22Rv1 (cell line): ENCODE data around the gene ZNF282.

Source experiments
- H3K27ac ChIP-seq: fragments of 450-650 bp; 2 replicates; pipeline ENCODE4 v1.5.1; 2017
- ZFX ChIP-seq: fragments of 450-650 bp; IDR thresholded peaks from 2 replicates; pipeline ENCODE4 v1.6.1; 2017; ENCODE audit warnings: antibody characterized with exemption, borderline replicate concordance
- TF ChIP-seq, protein P1 (sequence below): fragments of 450-650 bp; IDR thresholded peaks from 2 replicates; pipeline ENCODE4 v1.5.1; 2017; ENCODE audit warnings: mild to moderate bottlenecking

The ZNF282 gene

DNA sequence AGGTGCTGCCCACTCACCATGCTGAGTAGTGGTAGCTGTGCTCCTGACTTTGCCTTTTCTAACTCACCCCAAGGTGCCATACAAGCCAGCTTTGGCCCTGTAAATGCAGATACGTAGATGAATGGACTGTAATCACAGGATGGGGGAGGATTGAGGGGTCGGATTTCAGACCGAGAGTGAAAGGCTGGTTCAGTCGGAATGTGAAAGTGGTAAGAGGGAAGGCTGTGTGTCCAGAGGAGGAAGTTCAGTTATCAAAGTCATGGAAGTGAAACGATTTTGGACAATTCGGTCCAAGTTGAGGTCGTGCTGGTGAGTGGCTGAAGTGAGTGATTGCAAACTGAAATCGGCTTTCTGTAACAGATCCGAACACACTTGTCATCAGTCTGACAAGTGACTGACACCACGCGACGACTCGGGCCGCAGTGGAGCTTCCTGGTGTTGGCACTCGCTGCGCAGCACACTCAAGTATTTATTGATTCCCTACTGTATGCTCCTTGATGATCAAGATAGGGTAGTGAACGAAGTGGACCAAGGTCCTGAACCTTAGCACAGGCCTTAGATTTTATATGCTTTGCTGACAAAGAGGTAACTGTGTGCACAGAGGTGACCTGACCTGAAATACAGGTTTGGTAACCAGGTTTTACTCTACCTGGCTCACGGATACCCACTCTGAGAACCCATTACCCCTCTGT lies 10.5 kb downstream of the ZNF282 start:
- peak overlapping the region; percentile 69 for H3K27ac ChIP-seq
- TF ChIP-seq, protein P1, sequence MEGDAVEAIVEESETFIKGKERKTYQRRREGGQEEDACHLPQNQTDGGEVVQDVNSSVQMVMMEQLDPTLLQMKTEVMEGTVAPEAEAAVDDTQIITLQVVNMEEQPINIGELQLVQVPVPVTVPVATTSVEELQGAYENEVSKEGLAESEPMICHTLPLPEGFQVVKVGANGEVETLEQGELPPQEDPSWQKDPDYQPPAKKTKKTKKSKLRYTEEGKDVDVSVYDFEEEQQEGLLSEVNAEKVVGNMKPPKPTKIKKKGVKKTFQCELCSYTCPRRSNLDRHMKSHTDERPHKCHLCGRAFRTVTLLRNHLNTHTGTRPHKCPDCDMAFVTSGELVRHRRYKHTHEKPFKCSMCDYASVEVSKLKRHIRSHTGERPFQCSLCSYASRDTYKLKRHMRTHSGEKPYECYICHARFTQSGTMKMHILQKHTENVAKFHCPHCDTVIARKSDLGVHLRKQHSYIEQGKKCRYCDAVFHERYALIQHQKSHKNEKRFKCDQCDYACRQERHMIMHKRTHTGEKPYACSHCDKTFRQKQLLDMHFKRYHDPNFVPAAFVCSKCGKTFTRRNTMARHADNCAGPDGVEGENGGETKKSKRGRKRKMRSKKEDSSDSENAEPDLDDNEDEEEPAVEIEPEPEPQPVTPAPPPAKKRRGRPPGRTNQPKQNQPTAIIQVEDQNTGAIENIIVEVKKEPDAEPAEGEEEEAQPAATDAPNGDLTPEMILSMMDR, result no peak

DNA sequence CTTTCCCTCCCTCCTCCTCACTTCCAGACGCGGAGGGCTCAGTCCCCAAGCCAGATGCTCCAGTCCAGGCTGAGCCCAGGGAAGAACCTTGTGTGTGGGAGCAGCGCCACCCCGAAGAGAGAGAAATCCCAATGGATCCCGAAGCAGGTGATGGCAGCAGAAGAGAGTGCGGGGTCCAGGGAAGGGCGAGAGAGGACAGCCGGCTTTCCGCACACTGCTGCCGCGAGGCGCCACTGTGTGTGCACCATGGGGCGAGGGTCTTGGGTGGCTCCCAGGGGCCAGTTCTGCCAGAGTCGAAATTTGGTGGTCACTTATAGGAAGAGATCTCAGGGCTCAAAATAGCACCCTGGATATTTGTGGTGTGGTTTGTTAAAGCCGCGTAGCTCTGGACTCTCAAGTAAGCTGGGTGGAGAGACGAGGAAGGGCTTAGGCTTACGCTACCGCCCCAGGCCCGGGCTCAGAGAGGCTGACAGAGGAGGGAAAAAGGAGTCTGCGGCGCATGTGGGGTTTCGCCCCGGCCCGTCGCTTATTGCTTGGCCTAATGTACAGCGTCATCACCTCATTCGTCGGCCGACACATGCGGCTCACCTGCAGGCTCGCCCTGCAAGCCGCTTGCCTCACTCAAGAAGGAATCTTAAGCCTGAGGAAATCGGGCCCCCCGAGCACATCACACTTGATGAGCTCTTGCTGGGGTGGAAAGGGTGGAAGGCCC lies 12.1 kb downstream of the ZNF282 start:
- no peak overlapping the region for H3K27ac ChIP-seq
- no peak for TF ChIP-seq ZFX
- TF ChIP-seq, protein P1, result no peak

DNA sequence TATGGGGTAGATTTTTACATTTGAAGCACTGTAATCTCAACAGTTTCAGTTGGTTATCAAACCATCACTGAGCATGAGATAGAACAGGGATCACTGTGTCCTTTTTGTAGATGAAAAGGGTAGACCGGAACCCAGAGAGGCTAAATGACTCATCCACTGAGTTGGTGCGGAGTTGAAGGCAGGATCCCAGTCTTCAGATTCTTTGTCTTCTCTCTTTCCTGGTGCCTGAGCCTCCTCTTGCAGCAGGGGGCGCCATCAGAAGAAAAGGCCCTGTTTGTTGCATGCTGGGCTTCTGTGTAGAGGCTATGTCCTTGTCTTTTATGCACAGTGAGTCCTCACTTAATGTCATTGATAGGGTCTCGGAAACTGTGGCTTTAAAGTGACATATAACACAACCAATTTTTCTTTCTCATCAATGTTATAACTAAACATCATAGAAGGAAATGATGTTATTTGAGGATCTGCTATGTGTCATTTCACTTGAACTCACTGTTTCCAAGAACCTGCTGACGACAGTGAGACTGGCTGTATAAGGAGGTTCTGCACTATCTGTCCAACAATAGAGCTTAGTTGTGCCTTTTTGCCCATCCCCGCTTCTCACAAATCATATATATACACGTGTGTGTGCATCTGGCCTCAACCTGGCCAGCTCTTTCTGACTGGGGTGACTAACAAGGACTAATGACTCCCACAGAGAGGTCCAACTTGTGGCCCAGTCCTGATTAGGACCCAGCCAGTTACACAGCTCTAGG lies 14.3 kb downstream of the ZNF282 start:
- no peak overlapping the region for H3K27ac ChIP-seq
- TF ChIP-seq ZFX, result no peak
- TF ChIP-seq, protein P1, result peak; percentile 87

DNA sequence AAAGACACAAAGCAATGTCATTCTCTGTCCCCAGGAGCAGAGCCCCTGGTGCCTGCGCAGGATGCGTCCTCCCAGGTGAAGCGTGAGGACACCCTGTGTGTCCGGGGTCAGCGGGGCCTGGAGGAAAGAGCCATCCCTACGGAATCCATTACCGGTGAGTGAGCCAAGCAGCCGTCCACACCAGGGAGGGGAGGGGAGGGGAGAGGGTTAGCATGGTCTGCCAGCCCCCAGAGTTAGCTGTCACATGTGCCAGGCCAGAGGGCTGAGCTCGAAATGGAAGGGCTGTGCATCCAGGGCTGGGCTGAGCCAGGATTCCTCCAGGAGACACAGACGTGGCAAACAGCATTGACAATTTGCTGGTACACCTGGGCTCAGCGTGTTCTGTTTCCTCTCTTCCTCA lies 15.2 kb downstream of the ZNF282 start:
- TF ChIP-seq ZFX, result no peak
- TF ChIP-seq, protein P1, result no peak
- H3K27ac ChIP-seq, result no peak overlapping the region

DNA sequence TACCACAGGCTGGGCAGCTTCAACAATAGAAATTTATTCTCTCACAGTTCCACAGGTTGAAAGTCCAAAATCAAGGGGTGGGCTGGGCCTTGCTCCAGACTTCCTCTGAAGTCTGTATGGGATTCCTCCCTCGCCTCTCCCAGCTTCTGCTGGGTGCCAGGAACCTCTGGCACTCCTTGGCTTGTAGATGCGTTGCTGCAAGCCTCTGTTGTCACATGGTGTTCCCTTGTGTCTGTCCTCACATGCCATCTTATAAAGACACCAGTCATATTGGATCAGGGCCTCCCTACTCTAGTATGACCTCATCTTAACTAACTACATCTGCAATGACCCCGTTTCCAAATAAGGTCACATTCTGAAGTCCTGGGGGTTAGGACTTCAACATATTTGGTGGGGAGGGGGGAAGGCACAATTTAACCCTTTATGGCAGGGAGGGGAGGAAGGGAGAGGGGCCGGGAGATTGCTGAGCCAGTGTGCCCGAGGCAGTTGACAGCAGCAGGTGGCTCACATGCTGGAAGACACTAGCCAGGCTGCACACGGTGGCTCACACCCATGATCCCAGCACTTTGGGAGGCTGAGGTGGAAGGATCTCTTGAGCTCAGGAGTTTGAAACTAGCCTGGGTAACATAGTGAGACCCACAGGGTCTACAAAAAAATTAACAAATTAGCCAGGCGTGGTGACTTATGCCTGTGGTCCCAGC lies 18.8 kb downstream of the ZNF282 start:
- TF ChIP-seq, protein P1, result no peak
- no peak for TF ChIP-seq ZFX
- no peak overlapping the region for H3K27ac ChIP-seq

DNA sequence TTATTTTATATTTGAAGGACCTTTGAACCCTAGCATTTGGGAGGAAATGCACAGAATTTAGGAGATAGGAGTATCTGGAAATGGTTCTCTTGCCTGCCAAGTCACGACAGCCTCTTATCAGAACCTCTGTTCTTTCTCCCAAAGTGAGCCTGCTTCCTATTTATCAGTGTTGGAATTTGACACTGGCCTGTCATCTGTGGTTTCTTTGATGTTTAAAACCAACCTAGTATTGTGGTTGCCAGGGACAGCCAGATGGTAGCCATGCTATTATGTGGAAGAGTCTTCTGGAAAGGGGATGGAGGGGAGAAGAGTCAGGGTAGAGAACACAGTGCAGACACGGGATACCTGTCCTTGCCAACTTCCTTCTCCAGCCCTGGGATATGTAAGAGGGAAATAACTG lies 21.1 kb downstream of the ZNF282 start:
- TF ChIP-seq, protein P1, result no peak
- no peak for TF ChIP-seq ZFX
- no peak overlapping the region for H3K27ac ChIP-seq
